ENCODE measurements around the gene PCGF3.

DNA sequence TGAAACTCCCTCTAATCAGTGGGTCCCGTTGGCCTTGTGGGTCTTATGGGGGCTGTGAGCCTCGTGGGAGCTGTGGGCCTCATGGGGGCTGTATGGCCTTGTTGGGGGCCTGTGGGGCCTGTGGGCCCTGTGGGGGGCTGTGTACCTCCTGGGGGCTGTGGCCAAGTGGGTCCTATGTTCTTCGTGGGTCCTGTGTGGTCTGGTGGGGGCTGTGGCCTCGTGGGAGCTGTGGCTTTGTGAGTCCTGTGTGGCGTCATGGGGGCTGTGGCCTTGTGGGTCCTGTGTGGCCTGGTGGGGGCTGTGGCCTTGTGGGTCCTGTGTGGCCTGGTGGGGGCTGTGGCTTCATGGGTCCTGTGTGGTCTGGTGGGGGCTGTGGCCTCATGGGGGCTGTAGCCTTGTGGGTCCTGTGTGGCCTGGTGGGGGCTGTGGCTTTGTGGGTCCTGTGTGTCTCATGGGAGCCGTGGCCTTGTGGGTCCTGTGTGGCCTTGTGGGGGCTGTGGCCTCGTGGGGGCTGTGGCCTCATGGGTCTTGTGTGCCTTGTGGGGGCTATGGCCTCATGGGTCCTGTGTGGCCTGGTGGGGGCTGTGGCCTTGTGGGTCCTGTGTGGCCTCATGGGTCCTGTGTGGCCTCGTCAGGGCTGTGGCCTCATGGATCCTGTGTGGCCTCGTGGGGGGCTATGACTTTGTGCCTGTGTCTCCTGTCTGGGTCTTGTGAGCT, 7.4 kb downstream of the PCGF3 start:
- TF ChIP-seq, protein P1, sequence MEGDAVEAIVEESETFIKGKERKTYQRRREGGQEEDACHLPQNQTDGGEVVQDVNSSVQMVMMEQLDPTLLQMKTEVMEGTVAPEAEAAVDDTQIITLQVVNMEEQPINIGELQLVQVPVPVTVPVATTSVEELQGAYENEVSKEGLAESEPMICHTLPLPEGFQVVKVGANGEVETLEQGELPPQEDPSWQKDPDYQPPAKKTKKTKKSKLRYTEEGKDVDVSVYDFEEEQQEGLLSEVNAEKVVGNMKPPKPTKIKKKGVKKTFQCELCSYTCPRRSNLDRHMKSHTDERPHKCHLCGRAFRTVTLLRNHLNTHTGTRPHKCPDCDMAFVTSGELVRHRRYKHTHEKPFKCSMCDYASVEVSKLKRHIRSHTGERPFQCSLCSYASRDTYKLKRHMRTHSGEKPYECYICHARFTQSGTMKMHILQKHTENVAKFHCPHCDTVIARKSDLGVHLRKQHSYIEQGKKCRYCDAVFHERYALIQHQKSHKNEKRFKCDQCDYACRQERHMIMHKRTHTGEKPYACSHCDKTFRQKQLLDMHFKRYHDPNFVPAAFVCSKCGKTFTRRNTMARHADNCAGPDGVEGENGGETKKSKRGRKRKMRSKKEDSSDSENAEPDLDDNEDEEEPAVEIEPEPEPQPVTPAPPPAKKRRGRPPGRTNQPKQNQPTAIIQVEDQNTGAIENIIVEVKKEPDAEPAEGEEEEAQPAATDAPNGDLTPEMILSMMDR (IDR thresholded peaks at IDR 0.05; ENCODE audit: low read depth, low read length) = no peak
- TF ChIP-seq EZH2phosphoT487 (IDR thresholded peaks at IDR 0.05; ENCODE audit: low read depth) = no peak

All from OCI-LY3 (cell line).